HCT116 (cell line): ENCODE measurements around the gene PI4KA. TPM values are rescaled to one million over a fixed set of nuclear protein-coding genes. Genes with fewer than 3 reads are reported as not detected.
"Not testable (repeated sequence)": the region's sequence is repeated elsewhere in the genome, so short reads cannot be mapped to it uniquely, and the experiment has no call there.

Experiments
- ATAC-seq: fragments of 200-7000 bp; cut with Tn5 transposase; 2 replicates; pipeline ENCODE4 v1.9.1; 2020; ENCODE audit warnings: mild to moderate bottlenecking, moderate library complexity
- BruUV-seq: library from RNA; stranded (reverse); fragments of 400-500 nt; replicated peaks from 2 replicates; lab custom pipeline; 2021; lab: Mats Ljungman, UMichigan
- CTCF ChIA-PET: fragments of 300-600 bp; sonication (Branson Sonifier 250); formaldehyde crosslinking; loops from one replicate; lab custom pipeline; 2021; ENCODE audit warnings: antibody characterized with exemption; lab: Charles Lee
- POLR2A ChIA-PET: fragments of 300-600, 350-600 bp; sonication (Branson Sonifier 250); formaldehyde crosslinking; loops from one replicate; lab custom pipeline; 2021; ENCODE audit warnings: antibody characterized with exemption; lab: Charles Lee
- RAD21 ChIA-PET, 2 experiments: fragments of 300-600 bp; sonication (Branson Sonifier 250); formaldehyde crosslinking; loops; one replicate each; lab custom pipeline; 2023; ENCODE audit warnings: low total read pairs in 2 of 2; ENCODE audit not compliant: uncharacterized antibody in 2 of 2, unreplicated experiment in 2 of 2, low non-redundant PET in 1 of 2; lab: Charles Lee
- DNase-seq: peaks from one replicate; pipeline ENCODE4 v3.0.0-alpha.2; 2010; ENCODE audit warnings: low read depth, low spot score
- H2AFZ ChIP-seq: fragments of 200-600 bp; shearing (Covaris generic), sonication (generic); 2 replicates; pipeline ENCODE4 v1.6.1; 2017; ENCODE audit warnings: low read depth, mixed run types, mixed read lengths, antibody characterized with exemption, low read length; ENCODE audit not compliant: poor library complexity, severe bottlenecking
- H3K27ac ChIP-seq: 2 replicates; pipeline ENCODE4 v1.5.1; 2012; ENCODE audit warnings: low read depth, low read length
- H3K27me3 ChIP-seq: fragments of 200-600 bp; sonication (generic); 2 replicates; pipeline ENCODE4 v1.6.1; 2016; ENCODE audit warnings: mixed run types, low read length, mixed read lengths; ENCODE audit not compliant: insufficient read depth
- H3K36me3 ChIP-seq, 2 experiments: fragments of 200-500 bp in 1 of 2; fragments of 200-600 bp in 1 of 2; sonication (Bioruptor generic) in 1 of 2; sonication (generic) in 1 of 2; 2 replicates each; pipeline versions ENCODE4 v1.5.1 to v1.6.1; 2014 to 2016; ENCODE audit warnings: low read length in 2 of 2, inconsistent platforms in 1 of 2, mixed read lengths in 1 of 2, mixed run types in 1 of 2; ENCODE audit not compliant: insufficient read depth in 2 of 2, control insufficient read depth in 1 of 2
- H3K4me1 ChIP-seq, 2 experiments: fragments of 200-600 bp in 1 of 2; sonication (generic) in 1 of 2; 2 replicates each; pipeline versions ENCODE4 v1.5.1 to v1.6.1; 2012 to 2017; ENCODE audit warnings: low read length in 2 of 2, inconsistent platforms in 1 of 2, mild to moderate bottlenecking in 1 of 2, mixed read lengths in 1 of 2, mixed run types in 1 of 2, moderate library complexity in 1 of 2; ENCODE audit not compliant: insufficient read depth in 2 of 2, control insufficient read depth in 1 of 2
- H3K4me2 ChIP-seq: fragments of 200-600 bp; sonication (generic); 2 replicates; pipeline ENCODE4 v1.6.1; 2017; ENCODE audit warnings: mixed run types, low read length, mixed read lengths
- H3K4me3 ChIP-seq, 2 experiments: fragments of 200-600 bp in 1 of 2; sonication (generic) in 1 of 2; replicated peaks in 1 of 2; 2 replicates each; pipeline ENCODE4 v1.5.1; 2011 to 2016; ENCODE audit warnings: low read length in 2 of 2, control low read depth in 1 of 2, low read depth in 1 of 2, mild to moderate bottlenecking in 1 of 2, mixed read lengths in 1 of 2, mixed run types in 1 of 2
- H3K79me2 ChIP-seq: fragments of 200-600 bp; sonication (generic); 2 replicates; pipeline ENCODE4 v1.6.1; 2017; ENCODE audit warnings: mild to moderate bottlenecking, mixed run types, low read length, moderate library complexity, mixed read lengths; ENCODE audit not compliant: insufficient read depth
- H3K9ac ChIP-seq: fragments of 200-600 bp; sonication (generic); 2 replicates; pipeline ENCODE4 v1.6.1; 2016; ENCODE audit warnings: low read length, mixed read lengths
- H3K9me2 ChIP-seq: fragments of 200-600 bp; sonication (generic), shearing (Covaris generic); 2 replicates; pipeline ENCODE4 v1.6.1; 2017; ENCODE audit warnings: mixed run types, mild to moderate bottlenecking, moderate library complexity; ENCODE audit not compliant: insufficient read depth
- H3K9me3 ChIP-seq, 2 experiments: fragments of 200-500 bp in 1 of 2; fragments of 200-600 bp in 1 of 2; sonication (Bioruptor generic) in 1 of 2; sonication (generic) in 1 of 2; 2 replicates each; pipeline ENCODE4 v1.6.1; 2014 to 2017; ENCODE audit warnings: low read length in 2 of 2, mixed read lengths in 2 of 2, inconsistent platforms in 1 of 2, low read depth in 1 of 2, mild to moderate bottlenecking in 1 of 2, mixed run types in 1 of 2, moderate library complexity in 1 of 2; ENCODE audit not compliant: control insufficient read depth in 1 of 2, insufficient read depth in 1 of 2
- H4K20me1 ChIP-seq: fragments of 200-600 bp; sonication (generic), shearing (Covaris generic); 2 replicates; pipeline ENCODE4 v1.6.1; 2017; ENCODE audit warnings: mixed run types, mild to moderate bottlenecking, moderate library complexity; ENCODE audit not compliant: insufficient read depth
- EGR1 ChIP-seq: IDR thresholded peaks from 2 replicates; pipeline ENCODE4 v1.6.1; 2012; ENCODE audit warnings: low read depth
- POLR2A ChIP-seq: IDR thresholded peaks from 2 replicates; pipeline ENCODE4 v1.7.0; 2011; ENCODE audit warnings: borderline replicate concordance; ENCODE audit not compliant: insufficient read depth, insufficient read length; ENCODE audit errors: extremely low read depth
- POLR2AphosphoS5 ChIP-seq: IDR thresholded peaks from 2 replicates; pipeline ENCODE4 v1.6.1; 2011; ENCODE audit warnings: mild to moderate bottlenecking, low read depth, low read length, moderate library complexity
- SIN3A ChIP-seq: IDR thresholded peaks from 2 replicates; pipeline ENCODE4 v1.6.1; 2012; ENCODE audit warnings: low read depth
- ZFX ChIP-seq: fragments of 450-650 bp; IDR thresholded peaks from 2 replicates; pipeline ENCODE4 v1.6.1; 2017
- intact Hi-C: fragments of 100-400 bp; cut with micrococcal nuclease; formaldehyde crosslinking; loops from 2 replicates; pipeline ENCODE4 v1.10.0; 2022
- total RNA-seq: library from RNA; stranded (reverse); gene quantifications from one replicate; pipeline ENCODE4 v1.2.1, GENCODE V29; 2021; ENCODE audit not compliant: unreplicated experiment

PI4KA gene
- total RNA-seq, 1 experiment from 2014 or later: 59.6 TPM

DNA sequence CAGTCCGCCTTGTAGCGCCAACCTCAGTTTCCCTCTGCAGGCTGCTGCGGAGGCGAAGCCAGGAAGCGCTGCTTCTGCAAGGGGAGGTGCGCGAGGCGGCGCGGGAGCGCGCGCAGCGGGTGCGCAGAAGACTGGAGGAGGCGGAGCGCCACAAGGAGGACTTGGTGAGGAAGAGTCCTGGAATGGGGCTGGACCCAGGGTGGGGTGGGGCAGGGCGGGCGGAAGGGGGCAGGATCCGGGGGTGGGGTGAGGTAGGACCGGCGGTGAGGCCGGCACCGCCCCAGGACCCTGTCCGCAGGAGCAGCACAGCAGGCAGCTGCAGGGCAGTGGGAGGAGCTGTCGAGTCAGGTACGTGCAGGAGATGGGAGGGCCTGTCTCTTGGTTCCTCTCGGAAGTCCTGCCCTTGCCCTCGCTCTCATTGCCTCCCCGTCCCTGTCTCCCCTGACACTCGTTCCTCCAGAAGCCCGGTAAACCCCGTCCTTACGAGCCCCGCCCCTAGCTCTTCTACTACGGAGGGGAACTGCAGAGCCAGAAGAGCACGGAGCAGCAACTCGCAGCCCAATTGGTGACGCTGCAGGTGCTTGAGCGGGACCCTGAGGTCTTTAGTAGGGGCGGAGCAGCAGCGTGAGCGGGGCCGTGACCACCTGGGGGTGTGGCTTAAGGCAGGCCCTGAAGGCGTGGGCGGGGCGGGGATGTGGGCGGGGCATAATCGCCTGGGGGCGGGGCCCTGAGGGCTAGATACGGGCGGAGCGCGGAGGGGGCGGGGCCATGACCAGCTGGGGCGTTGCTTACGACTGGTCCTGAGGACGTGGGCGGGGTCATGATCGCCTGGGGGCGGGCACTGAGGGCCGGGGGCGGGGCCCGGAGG, 155.8 kb downstream of the PI4KA start:
- not testable (repeated sequence) for H3K9me2 ChIP-seq, H3K27me3 ChIP-seq, H2AFZ ChIP-seq, H3K9me3 ChIP-seq, BruUV-seq, H3K79me2 ChIP-seq, H3K36me3 ChIP-seq
- ATAC-seq: peak; percentile 81
- Histone ChIP-seq H3K4me2 (peak overlapping the region; percentile 80), H3K9ac (peak overlapping the region; percentile 63), H3K4me1 (peaks cover 3 to 18% of the 10 kb centered on the region in 2 experiments), H3K4me3 (peak overlapping the region; percentile 42 to 56)
- RAD21 ChIA-PET: interaction anchor here in 1 of 2 experiments (0.6 kb wide), 1 partner anchor 113 kb away, joined by 3 read pairs; no protein-coding TSS in a partner anchor
- peak; percentile 72 for TF ChIP-seq POLR2AphosphoS5
- TF ChIP-seq POLR2A: peak; percentile 42
- peak; percentile 68 for TF ChIP-seq EGR1
- peak; percentile 4; the same call in 1 of the 2 replicates for TF ChIP-seq ZFX
- TF ChIP-seq, all 23 proteins: peak for 4; not testable (repeated sequence) for 19
- peak overlapping the region; percentile 71 for H3K27ac ChIP-seq
- intact Hi-C loops, H4K20me1 ChIP-seq: not testable (repeated sequence)
- DNase-seq: peak; percentile 89
- POLR2A ChIA-PET: interaction anchor here (0.6 kb wide), 1 partner anchor 53 kb away, joined by 5 read pairs; no protein-coding TSS in a partner anchor
- CTCF ChIA-PET: interaction anchor here (0.6 to 1.4 kb wide), 4 partner anchors 69 to 285 kb away, joined by 3 to 4 read pairs (median 3); no protein-coding TSS in a partner anchor

DNA sequence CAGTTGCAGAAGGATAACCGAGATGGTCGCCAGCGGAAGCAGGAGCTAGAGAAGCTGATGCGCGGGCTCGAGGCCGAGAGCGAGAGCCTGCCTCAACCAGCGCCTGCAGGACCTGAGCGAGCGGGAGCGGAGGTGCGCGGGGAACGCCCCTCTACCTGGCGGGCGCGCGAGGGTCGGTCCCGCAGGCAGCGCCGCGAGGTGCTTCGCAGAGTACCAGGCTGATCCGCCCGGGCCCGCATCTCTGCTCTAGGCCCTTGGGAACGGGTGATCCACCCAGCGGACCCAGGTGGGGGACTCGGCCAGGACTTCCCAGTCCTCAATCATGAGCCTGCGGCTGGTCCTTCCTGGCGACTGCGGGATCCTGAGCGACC, 156.5 kb downstream of the PI4KA start:
- CTCF ChIA-PET: interaction anchor here (1.4 kb wide), 1 partner anchor 96 kb away, joined by 4 read pairs; no protein-coding TSS in a partner anchor
- BruUV-seq, H3K27me3 ChIP-seq, H2AFZ ChIP-seq, POLR2A ChIA-PET, DNase-seq: not testable (repeated sequence)
- Histone ChIP-seq H3K9ac (peak overlapping the region; percentile 63), H3K27ac (peak overlapping the region; percentile 71), H3K4me3 (peak overlapping the region; percentile 42 to 56)
- peak; percentile 29; the same call in 1 of the 2 replicates for TF ChIP-seq SIN3A
- peak; percentile 52 for TF ChIP-seq ZFX
- TF ChIP-seq, all 23 proteins: peak for 2; not testable (repeated sequence) for 21
- peak overlapping the region; percentile 80 for H3K4me2 ChIP-seq
- H3K79me2 ChIP-seq, H4K20me1 ChIP-seq, RAD21 ChIA-PET, intact Hi-C loops, H3K9me3 ChIP-seq, H3K36me3 ChIP-seq, H3K9me2 ChIP-seq: not testable (repeated sequence)
- H3K4me1 ChIP-seq: peaks cover 3 to 21% of the 10 kb centered on the region in 2 experiments
- ATAC-seq: peak; percentile 18

DNA sequence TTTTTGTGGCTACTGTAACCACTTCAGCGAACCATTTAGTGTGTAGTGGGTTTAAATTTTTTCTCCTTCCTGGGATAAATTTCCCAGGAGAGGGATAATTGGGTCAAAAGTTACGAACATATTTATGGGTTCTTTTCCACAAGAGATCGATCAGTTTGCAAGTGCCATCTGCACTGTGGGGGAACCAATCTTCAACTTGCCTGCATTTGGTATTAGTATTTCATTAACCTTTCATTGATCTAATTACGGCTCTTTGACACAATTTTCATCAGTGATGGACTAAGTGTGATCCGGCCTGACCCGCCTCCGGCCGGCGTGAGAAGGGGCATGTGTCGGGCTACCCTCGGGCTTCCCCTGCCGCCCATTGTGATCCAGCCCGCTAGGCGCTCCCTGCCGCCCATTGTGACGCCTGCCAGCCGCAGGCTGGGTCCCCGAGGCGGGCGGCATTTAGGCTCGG, 156.9 kb downstream of the PI4KA start:
- H2AFZ ChIP-seq, H3K9me2 ChIP-seq, H4K20me1 ChIP-seq, BruUV-seq, RAD21 ChIA-PET, H3K36me3 ChIP-seq, ATAC-seq, DNase-seq, H3K79me2 ChIP-seq, H3K9me3 ChIP-seq, POLR2A ChIA-PET, intact Hi-C loops, H3K27me3 ChIP-seq: not testable (repeated sequence)
- peak overlapping the region; percentile 45 to 56 for H3K4me3 ChIP-seq
- CTCF ChIA-PET: interaction anchor here (1.4 kb wide), 1 partner anchor 96 kb away, joined by 6 read pairs; no protein-coding TSS in a partner anchor
- H3K9ac ChIP-seq: peak overlapping the region; percentile 63
- peaks cover 3 to 21% of the 10 kb centered on the region in 2 experiments for H3K4me1 ChIP-seq
- H3K27ac ChIP-seq: peak overlapping the region; percentile 71
- H3K4me2 ChIP-seq: peak overlapping the region; percentile 80
